ENCODE measurements around the gene CRYGN.

The CRYGN gene

GRCh38 chr7:151459726-151460473, 20.0 kb upstream of the CRYGN start:
- no peak for DNase-seq (ENCODE audit: low read depth)

GRCh38 chr7:151457534-151457933, 17.6 kb upstream of the CRYGN start:
- DNase-seq (ENCODE audit: low read depth), result no peak

- no peak for DNase-seq (ENCODE audit: low read depth)
These were observed 16.8 kb upstream of the CRYGN start for GRCh38 chr7:151456782-151457181.

- no peak for DNase-seq (ENCODE audit: low read depth)
These were observed 16.3 kb upstream of the CRYGN start for GRCh38 chr7:151456276-151456675.

GRCh38 chr7:151455690-151456089, 15.7 kb upstream of the CRYGN start:
- no peak for DNase-seq (ENCODE audit: low read depth)

GRCh38 chr7:151454932-151455530, 15.1 kb upstream of the CRYGN start:
- DNase-seq (ENCODE audit: low read depth), result no peak

GRCh38 chr7:151454305-151454704, 14.4 kb upstream of the CRYGN start:
- no peak for DNase-seq (ENCODE audit: low read depth)

GRCh38 chr7:151453326-151453791, 13.4 kb upstream of the CRYGN start:
- no peak for DNase-seq (ENCODE audit: low read depth)

GRCh38 chr7:151452680-151453325, 12.9 kb upstream of the CRYGN start:
- no peak for DNase-seq (ENCODE audit: low read depth)

- no peak for DNase-seq (ENCODE audit: low read depth)
These were observed 12.0 kb upstream of the CRYGN start for GRCh38 chr7:151451626-151452571.

GRCh38 chr7:151451156-151451555, 11.2 kb upstream of the CRYGN start:
- DNase-seq (ENCODE audit: low read depth), result no peak

- DNase-seq (ENCODE audit: low read depth), result no peak
These were observed 10.0 kb upstream of the CRYGN start for GRCh38 chr7:151449990-151450389.

GRCh38 chr7:151448261-151449252, 8.6 kb upstream of the CRYGN start:
- DNase-seq (ENCODE audit: low read depth), result peak; percentile 65

- no peak for DNase-seq (ENCODE audit: low read depth)
These were observed 7.9 kb upstream of the CRYGN start for GRCh38 chr7:151447901-151448260.

GRCh38 chr7:151447312-151447711, 7.4 kb upstream of the CRYGN start:
- DNase-seq (ENCODE audit: low read depth), result no peak

- no peak for DNase-seq (ENCODE audit: low read depth)
These were observed 6.5 kb upstream of the CRYGN start for GRCh38 chr7:151446412-151446811.

- no peak for DNase-seq (ENCODE audit: low read depth)
These were observed 4.7 kb upstream of the CRYGN start for GRCh38 chr7:151444632-151445031.

GRCh38 chr7:151442776-151443496, 3.0 kb upstream of the CRYGN start:
- no peak for DNase-seq (ENCODE audit: low read depth)

GRCh38 chr7:151440799-151441445, 981 bp upstream of the CRYGN start:
- no peak for DNase-seq (ENCODE audit: low read depth)

Measured in T follicular helper cell (primary cell).